HepG2 (cell line): ENCODE measurements around the gene CEP104. TPM values are rescaled to one million over a fixed set of nuclear protein-coding genes. Genes with fewer than 3 reads are reported as not detected.

ENCODE experiments used
- ARNT ChIP-seq: fragments of 450-650 bp; IDR thresholded peaks from 2 replicates; pipeline ENCODE4 v1.6.1; 2017
- CBX5 ChIP-seq: sonication (generic); formaldehyde crosslinking; IDR thresholded peaks from 2 replicates; pipeline ENCODE4 v1.4.0; 2020; ENCODE audit warnings: missing genetic modification reagents, borderline replicate concordance
- ISX ChIP-seq: sonication (generic); formaldehyde crosslinking; conservative IDR thresholded peaks from 2 replicates; pipeline ENCODE4 v1.5.0; 2020; ENCODE audit warnings: missing genetic modification reagents
- MYPOP ChIP-seq: sonication (generic); formaldehyde crosslinking; IDR thresholded peaks from 2 replicates; pipeline ENCODE4 v1.8.1; 2023; ENCODE audit warnings: mild to moderate bottlenecking, moderate library complexity, missing genetic modification reagents
- NBN ChIP-seq: fragments of 450-650 bp; conservative IDR thresholded peaks from 2 replicates; pipeline ENCODE4 v1.6.1; 2017
- NR2C2 ChIP-seq: sonication (generic); formaldehyde crosslinking; IDR thresholded peaks from 2 replicates; pipeline ENCODE4 v1.4.0; 2020; ENCODE audit warnings: missing genetic modification reagents, mild to moderate bottlenecking, moderate library complexity, borderline replicate concordance
- SALL2 ChIP-seq: sonication (generic); formaldehyde crosslinking; IDR thresholded peaks from 2 replicates; pipeline ENCODE4 v1.8.1; 2023; ENCODE audit warnings: mild to moderate bottlenecking, missing genetic modification reagents, inconsistent platforms
- TBP ChIP-seq: sonication (generic); formaldehyde crosslinking; IDR thresholded peaks from 2 replicates; pipeline ENCODE4 v1.5.0; 2020; ENCODE audit warnings: missing genetic modification reagents
- TMF1 ChIP-seq: sonication (generic); formaldehyde crosslinking; IDR thresholded peaks from 2 replicates; pipeline ENCODE4 v1.8.1; 2022; ENCODE audit warnings: low read depth, missing genetic modification reagents
- ZEB1 ChIP-seq: IDR thresholded peaks from 2 replicates; pipeline ENCODE4 v1.6.1; 2012; ENCODE audit warnings: mild to moderate bottlenecking, low read depth, inconsistent platforms; ENCODE audit not compliant: insufficient replicate concordance
- ZFP36L1 ChIP-seq: sonication (generic); formaldehyde crosslinking; IDR thresholded peaks from 2 replicates; pipeline ENCODE4 v1.8.0; 2022; ENCODE audit warnings: mild to moderate bottlenecking, missing genetic modification reagents, moderate library complexity
- ZNF468 ChIP-seq: sonication (generic); formaldehyde crosslinking; IDR thresholded peaks from 2 replicates; pipeline ENCODE4 v1.8.0; 2022; ENCODE audit warnings: mild to moderate bottlenecking, moderate library complexity, missing genetic modification reagents
- ZNF7 ChIP-seq: IDR thresholded peaks from 2 replicates; pipeline ENCODE4 v1.6.1; 2016; ENCODE audit warnings: missing biosample characterization, missing genetic modification reagents
- ZNF703 ChIP-seq: sonication (generic); formaldehyde crosslinking; IDR thresholded peaks from 2 replicates; pipeline ENCODE4 v1.5.1; 2020; ENCODE audit warnings: missing genetic modification reagents, mild to moderate bottlenecking, moderate library complexity, borderline replicate concordance
- ZNF746 ChIP-seq: sonication (generic); formaldehyde crosslinking; IDR thresholded peaks from 2 replicates; pipeline ENCODE4 v1.8.0; 2022; ENCODE audit warnings: mild to moderate bottlenecking, missing genetic modification reagents
- ZNF773 ChIP-seq: sonication (generic); formaldehyde crosslinking; IDR thresholded peaks from 2 replicates; pipeline ENCODE4 v1.4.0; 2020; ENCODE audit warnings: missing genetic modification reagents, borderline replicate concordance
- ZNF776 ChIP-seq: sonication (generic); formaldehyde crosslinking; IDR thresholded peaks from 2 replicates; pipeline ENCODE4 v1.4.0; 2020; ENCODE audit warnings: mild to moderate bottlenecking, missing genetic modification reagents
- ZNF841 ChIP-seq: sonication (generic); formaldehyde crosslinking; IDR thresholded peaks from 2 replicates; pipeline ENCODE4 v1.8.1; 2023; ENCODE audit warnings: missing genetic modification reagents, borderline replicate concordance
- polyA plus RNA-seq, 8 experiments: library from polyadenylated mRNA; depleted of rRNA in 3 of 8; stranded (reverse) in 7 of 8; unstranded in 1 of 8; fragments of >200 nt; fragmentation: Illumina TruSeq in 4 of 8; extraction: Trizol in 4 of 8; gene quantifications; 2 replicates each; pipeline versions ENCODE4 v1.2.1 to v1.2.3, GENCODE V29; 2011 to 2016; ENCODE audit warnings: low read depth in 4 of 8, missing spikeins in 1 of 8, mixed read lengths in 1 of 8; ENCODE audit not compliant: insufficient read depth in 1 of 8
- total RNA-seq, 5 experiments: library from RNA; depleted of rRNA; stranded (reverse); fragments of >200 nt; fragmentation: Illumina TruSeq; extraction: Trizol; gene quantifications; 2 replicates each; pipeline ENCODE4 v1.2.3, GENCODE V29; 2016; ENCODE audit warnings: low read depth in 1 of 5
- TF ChIP-seq, protein P1 (sequence below): fragments of 450-650 bp; IDR thresholded peaks from 2 replicates; pipeline ENCODE4 v1.6.1; 2017
- TF ChIP-seq, protein P2 (sequence below): sonication (generic); formaldehyde crosslinking; IDR thresholded peaks from 2 replicates; pipeline ENCODE4 v1.4.0; 2020; ENCODE audit warnings: mild to moderate bottlenecking, missing genetic modification reagents, borderline replicate concordance
- TF ChIP-seq, protein P3 (sequence below): sonication (generic); formaldehyde crosslinking; IDR thresholded peaks from 2 replicates; pipeline ENCODE4 v1.9.0; 2021; ENCODE audit warnings: missing genetic modification reagents, borderline replicate concordance

Gene CEP104
- total and polyA plus RNA-seq, 2 of the 13 experiments (the other 11 are each of a cell fraction or from before 2014, with no cell fraction given): 20.4 to 30.1 TPM

DNA sequence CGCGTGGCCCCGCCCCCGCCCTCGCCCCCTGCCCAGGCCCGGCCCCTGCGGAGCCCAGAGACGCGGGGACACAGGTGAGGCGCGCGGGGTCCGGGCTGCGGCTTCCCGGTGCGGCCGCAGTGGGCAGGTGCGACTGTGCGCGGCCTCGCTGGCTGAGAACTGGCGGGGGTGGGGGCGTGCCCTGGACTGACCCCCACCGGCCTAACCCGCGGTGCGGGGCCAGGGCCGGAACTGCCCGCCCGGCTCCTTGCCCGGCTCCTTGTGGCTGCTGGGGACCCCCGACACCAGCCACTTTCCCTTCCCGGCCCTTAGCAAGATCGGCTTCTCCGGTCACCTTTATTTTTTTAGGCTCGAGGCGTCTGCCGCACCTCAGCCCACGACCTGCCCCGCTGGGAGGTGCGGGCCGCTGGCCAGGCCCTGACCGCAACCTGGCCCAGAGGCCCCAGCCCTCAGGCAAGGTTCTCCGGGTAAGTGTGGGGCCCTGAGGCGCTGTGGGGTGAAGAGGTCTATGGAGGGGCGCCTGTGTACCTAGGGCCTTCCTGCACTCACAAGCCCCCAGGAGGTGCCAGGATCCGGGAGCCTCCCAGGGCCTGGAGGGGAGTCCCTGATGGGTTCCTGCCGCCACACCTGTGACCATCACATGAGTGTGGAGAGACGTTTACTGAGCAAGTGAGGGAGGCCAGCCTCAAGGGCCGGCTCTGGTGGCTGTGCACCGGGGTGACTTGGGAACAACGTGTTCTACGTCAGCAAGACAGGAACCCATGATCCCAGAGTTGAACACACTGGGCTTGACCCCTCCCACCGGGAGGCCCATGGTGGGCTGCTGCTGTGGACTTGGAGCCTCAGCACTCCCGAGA is 84.1 kb downstream of the CEP104 start, which contains the start of gene SMIM1 (continued):
- TF ChIP-seq, protein P1, sequence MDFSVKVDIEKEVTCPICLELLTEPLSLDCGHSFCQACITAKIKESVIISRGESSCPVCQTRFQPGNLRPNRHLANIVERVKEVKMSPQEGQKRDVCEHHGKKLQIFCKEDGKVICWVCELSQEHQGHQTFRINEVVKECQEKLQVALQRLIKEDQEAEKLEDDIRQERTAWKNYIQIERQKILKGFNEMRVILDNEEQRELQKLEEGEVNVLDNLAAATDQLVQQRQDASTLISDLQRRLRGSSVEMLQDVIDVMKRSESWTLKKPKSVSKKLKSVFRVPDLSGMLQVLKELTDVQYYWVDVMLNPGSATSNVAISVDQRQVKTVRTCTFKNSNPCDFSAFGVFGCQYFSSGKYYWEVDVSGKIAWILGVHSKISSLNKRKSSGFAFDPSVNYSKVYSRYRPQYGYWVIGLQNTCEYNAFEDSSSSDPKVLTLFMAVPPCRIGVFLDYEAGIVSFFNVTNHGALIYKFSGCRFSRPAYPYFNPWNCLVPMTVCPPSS: no peak
- TF ChIP-seq, protein P2, sequence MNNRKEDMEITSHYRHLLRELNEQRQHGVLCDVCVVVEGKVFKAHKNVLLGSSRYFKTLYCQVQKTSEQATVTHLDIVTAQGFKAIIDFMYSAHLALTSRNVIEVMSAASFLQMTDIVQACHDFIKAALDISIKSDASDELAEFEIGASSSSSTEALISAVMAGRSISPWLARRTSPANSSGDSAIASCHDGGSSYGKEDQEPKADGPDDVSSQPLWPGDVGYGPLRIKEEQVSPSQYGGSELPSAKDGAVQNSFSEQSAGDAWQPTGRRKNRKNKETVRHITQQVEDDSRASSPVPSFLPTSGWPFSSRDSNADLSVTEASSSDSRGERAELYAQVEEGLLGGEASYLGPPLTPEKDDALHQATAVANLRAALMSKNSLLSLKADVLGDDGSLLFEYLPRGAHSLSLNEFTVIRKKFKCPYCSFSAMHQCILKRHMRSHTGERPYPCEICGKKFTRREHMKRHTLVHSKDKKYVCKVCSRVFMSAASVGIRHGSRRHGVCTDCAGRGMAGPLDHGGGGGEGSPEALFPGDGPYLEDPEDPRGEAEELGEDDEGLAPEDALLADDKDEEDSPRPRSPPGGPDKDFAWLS (CRISPR knock-in tag): no peak
- no peak for TF ChIP-seq NBN
- TF ChIP-seq ZEB1: no peak
- no peak for TF ChIP-seq ZNF468
- no peak for TF ChIP-seq ZFP36L1 (CRISPR knock-in tag)
- peak; percentile 75 for TF ChIP-seq ZNF776 (CRISPR knock-in tag)
- no peak for TF ChIP-seq ARNT
- TF ChIP-seq ZNF703 (CRISPR knock-in tag): 0 out of 2 replicates have a peak, but pooled peaks have one; percentile 9
- TF ChIP-seq, protein P3, sequence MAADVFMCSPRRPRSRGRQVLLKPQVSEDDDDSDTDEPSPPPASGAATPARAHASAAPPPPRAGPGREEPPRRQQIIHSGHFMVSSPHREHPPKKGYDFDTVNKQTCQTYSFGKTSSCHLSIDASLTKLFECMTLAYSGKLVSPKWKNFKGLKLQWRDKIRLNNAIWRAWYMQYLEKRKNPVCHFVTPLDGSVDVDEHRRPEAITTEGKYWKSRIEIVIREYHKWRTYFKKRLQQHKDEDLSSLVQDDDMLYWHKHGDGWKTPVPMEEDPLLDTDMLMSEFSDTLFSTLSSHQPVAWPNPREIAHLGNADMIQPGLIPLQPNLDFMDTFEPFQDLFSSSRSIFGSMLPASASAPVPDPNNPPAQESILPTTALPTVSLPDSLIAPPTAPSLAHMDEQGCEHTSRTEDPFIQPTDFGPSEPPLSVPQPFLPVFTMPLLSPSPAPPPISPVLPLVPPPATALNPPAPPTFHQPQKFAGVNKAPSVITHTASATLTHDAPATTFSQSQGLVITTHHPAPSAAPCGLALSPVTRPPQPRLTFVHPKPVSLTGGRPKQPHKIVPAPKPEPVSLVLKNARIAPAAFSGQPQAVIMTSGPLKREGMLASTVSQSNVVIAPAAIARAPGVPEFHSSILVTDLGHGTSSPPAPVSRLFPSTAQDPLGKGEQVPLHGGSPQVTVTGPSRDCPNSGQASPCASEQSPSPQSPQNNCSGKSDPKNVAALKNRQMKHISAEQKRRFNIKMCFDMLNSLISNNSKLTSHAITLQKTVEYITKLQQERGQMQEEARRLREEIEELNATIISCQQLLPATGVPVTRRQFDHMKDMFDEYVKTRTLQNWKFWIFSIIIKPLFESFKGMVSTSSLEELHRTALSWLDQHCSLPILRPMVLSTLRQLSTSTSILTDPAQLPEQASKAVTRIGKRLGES (CRISPR knock-in tag): no peak
- TF ChIP-seq ZNF841: no peak
- 0 out of 2 replicates have a peak, but pooled peaks have one; percentile 10 for TF ChIP-seq CBX5 (CRISPR knock-in tag)
- no peak for TF ChIP-seq ZNF773 (CRISPR knock-in tag)
- peak; percentile 68; the same call in 1 of the 2 replicates for TF ChIP-seq TMF1 (CRISPR knock-in tag)
- TF ChIP-seq ZNF7 (CRISPR knock-in tag): no peak
- TF ChIP-seq SALL2 (CRISPR knock-in tag): no peak
- TF ChIP-seq ISX: no peak
- no peak; the same call in 1 of the 2 replicates for TF ChIP-seq MYPOP (CRISPR knock-in tag)
- no peak for TF ChIP-seq TBP (CRISPR knock-in tag)
- TF ChIP-seq ZNF746 (CRISPR knock-in tag): 0 out of 2 replicates have a peak, but pooled peaks have one; percentile 69
- TF ChIP-seq NR2C2 (CRISPR knock-in tag): no peak; the same call in 1 of the 2 replicates
